SK-N-MC (cell line): ENCODE results near the gene SLC25A1.

ENCODE experiments used
- DNase-seq: peaks from one replicate; pipeline ENCODE4 v3.0.0-alpha.2; 2011; ENCODE audit warnings: low read depth, low spot score
- H3K27ac ChIP-seq: fragments of 200-600 bp; sonication (generic); 2 replicates; pipeline ENCODE4 v1.5.1; 2016; ENCODE audit warnings: mixed run types
- H3K36me3 ChIP-seq: fragments of 200-600 bp; sonication (generic); 2 replicates; pipeline ENCODE4 v1.6.1; 2017; ENCODE audit warnings: antibody characterized with exemption, low read length, mixed read lengths; ENCODE audit not compliant: insufficient read depth
- H3K4me3 ChIP-seq: fragments of 200-600 bp; sonication (generic); 2 replicates; pipeline ENCODE4 v1.5.1; 2016
- H3K9ac ChIP-seq: fragments of 200-600 bp; sonication (generic); 2 replicates; pipeline ENCODE4 v1.8.0; 2017; ENCODE audit warnings: mixed run types, mixed read lengths; ENCODE audit not compliant: insufficient read length
- H3K9me3 ChIP-seq: fragments of 200-600 bp; sonication (generic); 2 replicates; pipeline ENCODE4 v1.6.1; 2017; ENCODE audit warnings: low read depth, mild to moderate bottlenecking, antibody characterized with exemption, low read length, moderate library complexity, mixed read lengths
- EZH2 ChIP-seq: fragments of 200-600 bp; sonication (generic); IDR thresholded peaks from one replicate; pipeline ENCODE4 v1.6.1; 2017; ENCODE audit warnings: antibody characterized with exemption
- FOXP2 ChIP-seq: optimal IDR thresholded peaks from 2 replicates; pipeline ENCODE3; 2011; ENCODE audit warnings: mild to moderate bottlenecking, moderate library complexity; ENCODE audit not compliant: insufficient read depth; ENCODE audit errors: extremely low read length, control extremely low read depth
- POLR2AphosphoS5 ChIP-seq: IDR thresholded peaks from 2 replicates; pipeline ENCODE4 v1.6.1; 2012; ENCODE audit warnings: mild to moderate bottlenecking, low read depth, low read length, borderline replicate concordance

SLC25A1 gene

DNA sequence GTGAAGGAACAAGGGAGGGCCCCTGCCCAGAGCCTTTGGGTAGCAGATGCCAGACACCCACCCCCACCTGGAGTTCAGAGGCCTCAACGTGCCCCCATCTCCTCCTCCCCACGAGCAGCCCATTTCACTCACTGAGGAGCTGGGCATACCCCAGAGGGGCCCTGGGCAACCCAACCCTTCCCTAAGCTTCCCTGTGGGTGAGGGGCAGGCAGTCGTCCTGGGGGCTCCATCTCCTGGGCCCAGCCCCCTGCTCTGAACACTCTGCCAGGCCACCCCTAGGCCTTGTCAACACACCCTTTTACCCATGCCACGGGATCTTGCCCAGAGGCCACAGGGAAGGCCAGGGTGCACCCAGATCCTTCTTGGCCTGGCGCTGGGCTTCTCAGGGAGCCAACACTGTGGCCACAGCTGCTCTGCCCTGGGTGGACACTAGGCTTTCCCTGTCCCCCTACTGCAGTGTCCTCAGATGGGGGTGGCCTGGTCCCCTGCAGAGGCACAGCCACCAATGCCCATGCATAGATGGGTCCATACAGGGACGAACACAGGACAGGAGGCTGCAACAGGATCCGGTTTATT is 3.4 kb downstream of the SLC25A1 start:
- Histone ChIP-seq H3K9ac (no peak overlapping the region), H3K4me3 (no peak overlapping the region), H3K9me3 (no peaks in the 10 kb centered on the region), H3K27ac (no peak overlapping the region), H3K36me3 (no peaks in the 10 kb centered on the region; the same call in 1 of the 2 replicates)
- DNase-seq, result no peak
- TF ChIP-seq POLR2AphosphoS5 (peak; percentile 30; the same call in 1 of the 2 replicates), EZH2 (no peak)

DNA sequence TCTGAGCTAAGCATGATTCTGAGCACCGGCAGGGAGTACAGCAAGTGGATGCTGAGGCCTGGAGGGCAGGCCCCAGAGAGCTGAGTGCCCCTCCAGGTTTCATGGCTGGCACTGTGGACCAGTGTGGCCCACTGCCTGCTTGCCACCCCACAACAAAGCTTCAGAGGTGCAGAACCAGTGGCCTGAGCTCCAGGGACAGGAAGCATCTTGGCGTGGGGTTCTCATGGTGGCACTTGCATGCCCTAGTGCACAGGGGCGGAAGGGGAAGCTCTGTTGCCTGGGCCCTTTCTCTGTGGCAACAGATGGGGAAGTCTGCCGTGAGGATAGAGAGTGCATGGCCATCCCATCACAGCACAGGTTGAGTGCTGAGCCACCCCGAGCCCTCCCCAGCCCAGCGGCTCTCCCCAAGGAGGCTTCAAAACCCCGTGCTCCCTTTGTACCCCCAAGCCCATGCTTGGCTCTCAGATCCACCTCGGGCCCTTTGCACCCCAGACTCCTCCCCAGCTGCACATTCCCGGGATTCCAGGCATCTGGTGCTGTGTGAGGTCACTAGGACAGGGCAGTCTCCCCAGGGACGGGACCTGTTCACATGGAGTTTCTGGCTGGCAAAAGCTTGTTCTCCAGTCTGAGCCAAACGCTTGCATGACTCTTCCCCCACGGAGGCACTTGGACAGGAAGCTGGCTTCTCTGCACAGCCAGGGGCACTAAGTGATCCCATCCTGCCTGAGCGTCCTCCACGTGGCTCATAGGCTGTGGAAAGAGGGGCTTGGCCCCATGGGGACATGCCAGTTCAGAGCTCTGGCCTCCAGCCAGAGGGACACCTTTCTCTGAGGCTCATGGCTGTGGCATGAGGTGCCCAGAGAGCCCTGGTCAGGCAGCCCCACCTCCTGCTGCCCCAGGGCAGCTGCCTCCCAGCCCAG is 4.2 kb downstream of the SLC25A1 start:
- H3K27ac ChIP-seq, result no peak overlapping the region

DNA sequence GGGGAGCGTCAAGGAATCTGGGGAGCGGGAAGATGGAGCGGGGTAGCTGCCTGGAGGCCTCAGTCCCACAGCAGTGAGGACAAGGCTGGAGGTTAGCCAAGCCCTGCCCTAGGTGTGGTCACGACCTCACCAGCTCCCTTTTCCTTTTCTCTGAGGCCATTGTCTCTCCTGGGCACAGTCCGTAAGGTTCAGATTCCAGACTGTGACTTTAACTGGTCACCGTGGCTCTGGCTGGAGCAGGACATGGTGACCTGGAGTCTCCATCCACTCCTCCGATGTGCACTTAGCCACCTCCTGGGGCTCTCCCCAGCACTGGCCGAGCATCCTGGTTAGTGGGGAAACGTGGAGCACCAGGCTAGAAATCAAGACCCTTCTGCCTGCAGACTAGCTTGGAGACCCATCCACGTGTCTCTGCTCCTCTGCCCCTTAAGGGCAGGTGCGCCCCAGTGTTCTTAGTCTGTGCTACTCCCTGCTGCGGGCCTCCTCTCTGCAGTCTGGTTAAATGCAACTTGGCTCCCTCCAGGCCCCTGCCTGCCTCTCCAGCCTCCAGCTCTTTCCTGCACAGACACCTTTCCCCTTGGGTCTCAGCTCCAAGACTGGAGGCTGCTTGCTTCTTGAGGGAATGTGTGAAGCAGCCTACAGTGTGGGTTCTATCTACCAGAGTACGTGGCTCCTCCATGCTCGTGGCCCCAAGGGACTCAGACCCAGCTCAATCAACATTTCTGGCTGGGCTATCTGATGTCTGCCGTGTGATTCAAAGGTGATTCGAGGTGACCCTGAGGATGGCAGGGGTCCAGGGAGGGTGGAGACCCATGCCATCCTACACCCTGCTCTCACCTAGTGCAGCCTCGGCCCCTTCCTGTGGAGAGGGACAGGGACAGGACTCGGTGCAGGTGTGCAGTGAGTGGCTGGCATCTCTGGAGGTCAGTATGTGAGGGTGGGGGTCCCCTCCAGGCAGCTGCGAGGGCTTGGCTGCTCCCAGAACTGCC is 5.2 kb downstream of the SLC25A1 start:
- Histone ChIP-seq H3K9me3 (no peaks in the 10 kb centered on the region), H3K27ac (no peak overlapping the region), H3K36me3 (no peaks in the 10 kb centered on the region; the same call in 1 of the 2 replicates), H3K9ac (peak overlapping the region; percentile 99), H3K4me3 (peak overlapping the region; percentile 99)
- DNase-seq, result no peak
- TF ChIP-seq FOXP2 (no peak), POLR2AphosphoS5 (no peak; the same call in 1 of the 2 replicates), EZH2 (no peak)

More for the DNA sequence above, 4.2 kb downstream of the SLC25A1 start:
- TF ChIP-seq EZH2 (no peak), POLR2AphosphoS5 (peak; percentile 39; the same call in 1 of the 2 replicates), FOXP2 (no peak)
- no peaks in the 10 kb centered on the region for H3K9me3 ChIP-seq
- H3K9ac ChIP-seq, result no peak overlapping the region
- no peaks in the 10 kb centered on the region; the same call in 1 of the 2 replicates for H3K36me3 ChIP-seq
- H3K4me3 ChIP-seq, result no peak overlapping the region
- DNase-seq, result no peak

DNA sequence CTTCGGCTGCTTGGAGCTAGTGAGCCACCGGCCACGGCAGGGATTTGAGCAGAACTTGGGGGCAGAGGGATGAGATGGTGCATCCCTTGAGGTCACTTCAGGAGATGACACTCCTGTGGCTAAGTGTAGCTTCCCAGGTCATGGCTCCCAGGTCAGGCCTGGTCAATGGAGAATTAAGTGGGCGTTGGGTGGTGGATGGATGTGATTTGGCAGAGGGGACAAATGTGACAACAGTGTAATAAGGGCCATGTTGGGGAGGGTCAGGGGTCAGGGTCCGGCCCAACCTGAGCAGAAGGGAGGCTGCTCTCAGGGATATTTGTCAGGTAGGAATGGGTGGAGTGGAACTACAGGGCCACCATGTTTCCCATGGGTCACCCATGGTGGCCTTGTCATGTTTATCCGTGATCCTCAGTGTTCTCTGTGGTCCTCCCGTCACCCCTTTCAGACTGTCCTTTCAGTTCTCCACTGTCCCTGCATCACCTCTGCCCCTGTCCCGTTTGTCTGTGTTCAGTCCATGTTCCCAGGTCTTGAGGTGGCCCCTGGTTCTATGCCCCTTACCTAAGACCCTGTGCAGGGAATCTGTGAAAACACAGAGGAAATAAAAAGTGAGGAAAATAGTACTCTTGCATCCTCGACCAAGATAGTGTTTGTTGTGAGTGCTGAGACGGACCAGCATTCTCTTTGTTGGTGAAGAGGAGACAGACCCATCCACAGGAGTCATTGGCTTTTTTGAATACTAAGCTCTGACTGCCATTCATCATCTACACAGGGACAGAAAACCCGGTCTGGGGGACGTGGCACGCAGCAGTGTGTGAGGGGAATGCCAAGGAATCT is 6.1 kb downstream of the SLC25A1 start:
- no peak for DNase-seq
- H3K9me3 ChIP-seq, result no peaks in the 10 kb centered on the region
- peak overlapping the region; percentile 99 for H3K4me3 ChIP-seq
- H3K9ac ChIP-seq, result peak overlapping the region; percentile 99
- no peaks in the 10 kb centered on the region; the same call in 1 of the 2 replicates for H3K36me3 ChIP-seq
- no peak overlapping the region for H3K27ac ChIP-seq
- TF ChIP-seq POLR2AphosphoS5 (no peak), FOXP2 (no peak), EZH2 (no peak)

DNA sequence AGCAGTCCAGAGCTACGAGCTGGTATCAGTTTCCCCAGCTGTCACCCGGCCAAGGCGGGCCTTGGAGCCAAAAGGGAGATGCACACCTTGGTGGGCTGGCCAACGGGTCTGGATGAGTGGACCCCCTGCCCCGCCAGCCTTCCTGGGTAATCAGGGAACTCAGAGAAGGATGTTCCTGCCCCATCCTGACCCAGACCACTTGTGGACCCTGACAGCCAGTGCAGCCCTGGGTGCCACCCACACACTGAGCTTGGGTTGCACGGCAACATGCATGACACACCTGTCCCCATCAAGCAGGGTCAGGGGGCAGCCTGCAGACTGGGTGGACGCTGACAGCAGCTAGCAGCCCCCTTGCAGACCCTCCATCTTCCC is 8.6 kb downstream of the SLC25A1 start:
- H3K27ac ChIP-seq, result no peak overlapping the region
- no peak overlapping the region for H3K9ac ChIP-seq
- no peak for TF ChIP-seq POLR2AphosphoS5
- no peak for TF ChIP-seq EZH2
- no peak for TF ChIP-seq FOXP2
- H3K9me3 ChIP-seq, result no peaks in the 10 kb centered on the region
- no peak for DNase-seq
- peak overlapping the region; percentile 63 for H3K4me3 ChIP-seq
- no peaks in the 10 kb centered on the region for H3K36me3 ChIP-seq

DNA sequence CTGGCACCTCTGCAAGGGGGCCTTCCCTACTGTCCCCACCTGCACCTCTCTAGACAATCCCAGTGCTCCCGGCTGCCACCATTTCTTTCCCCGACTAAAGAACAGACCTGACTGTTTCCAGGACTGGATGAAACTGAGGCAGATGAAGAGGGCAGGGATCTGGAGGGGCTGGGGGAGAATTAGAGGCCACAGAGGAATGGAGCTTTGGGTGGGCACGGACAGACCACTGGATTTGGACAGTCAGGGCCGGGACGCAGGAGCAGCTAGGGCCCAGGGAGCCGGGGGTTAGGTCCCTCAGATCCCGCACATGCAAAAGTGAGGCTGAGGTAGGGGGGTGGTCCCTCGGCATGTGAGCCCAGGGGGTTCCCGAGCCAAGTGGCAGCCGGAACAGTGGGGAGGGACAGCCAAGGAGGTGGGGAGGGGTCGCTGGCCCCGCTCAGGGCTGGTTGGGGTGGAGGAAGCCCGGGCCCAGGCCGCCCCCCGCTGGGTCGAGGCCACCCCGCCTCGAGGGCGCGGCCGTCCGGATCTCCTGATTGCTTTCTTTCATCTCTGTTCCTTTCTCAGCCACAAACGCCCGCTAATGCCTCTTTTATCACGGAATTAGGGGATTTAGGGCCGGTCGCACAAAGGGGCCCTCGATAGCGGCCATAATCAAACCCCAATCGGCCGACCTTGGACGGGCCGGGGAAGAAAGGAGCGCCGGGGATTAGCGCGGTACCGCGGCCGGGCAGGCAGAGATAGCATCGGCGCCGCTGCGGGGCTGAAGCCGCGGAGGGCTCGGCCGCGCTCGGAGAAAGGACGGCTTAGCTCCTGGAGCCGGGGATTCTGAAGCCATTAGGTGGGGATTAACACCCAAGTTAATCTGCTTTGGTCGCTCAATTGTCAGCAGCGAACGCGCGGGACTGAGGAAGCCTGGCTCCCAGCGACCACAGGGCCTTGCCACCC is 9.3 kb downstream of the SLC25A1 start:
- no peak overlapping the region for H3K27ac ChIP-seq
- no peak for DNase-seq

More for the DNA sequence above, 9.3 kb downstream of the SLC25A1 start:
- no peaks in the 10 kb centered on the region for H3K9me3 ChIP-seq
- H3K4me3 ChIP-seq, result peak overlapping the region; percentile 63
- TF ChIP-seq EZH2, result peak; percentile 69
- no peak for TF ChIP-seq POLR2AphosphoS5
- no peak for TF ChIP-seq FOXP2
- peak overlapping the region; percentile 47 for H3K9ac ChIP-seq
- H3K36me3 ChIP-seq, result no peaks in the 10 kb centered on the region
